RCC 7860 (cell line): ENCODE measurements around the gene OTULIN.
A peak's percentile ranks its signal among the peaks of the same experiment; 100 is the strongest.

ENCODE experiments used
- DNase-seq: peaks from one replicate; pipeline ENCODE4 v3.0.0-alpha.2; 2015; ENCODE audit warnings: low spot score
- FAIRE-seq: peaks from 2 replicates; lab custom pipeline; 2012; peaks lifted over from hg19 to GRCh38; lab: Jason Lieb, UNC

The OTULIN gene

GRCh38 chr5:14716755-14717752, 52.5 kb downstream of the OTULIN start:
- no peak for FAIRE-seq
- no peak for DNase-seq

GRCh38 chr5:14718778-14719177, 54.3 kb downstream of the OTULIN start:
- no peak for DNase-seq
- FAIRE-seq = no peak

- FAIRE-seq (no peak), DNase-seq (peak; percentile 34)
These were observed 55.9 kb downstream of the OTULIN start for GRCh38 chr5:14720236-14720923.

DNA sequence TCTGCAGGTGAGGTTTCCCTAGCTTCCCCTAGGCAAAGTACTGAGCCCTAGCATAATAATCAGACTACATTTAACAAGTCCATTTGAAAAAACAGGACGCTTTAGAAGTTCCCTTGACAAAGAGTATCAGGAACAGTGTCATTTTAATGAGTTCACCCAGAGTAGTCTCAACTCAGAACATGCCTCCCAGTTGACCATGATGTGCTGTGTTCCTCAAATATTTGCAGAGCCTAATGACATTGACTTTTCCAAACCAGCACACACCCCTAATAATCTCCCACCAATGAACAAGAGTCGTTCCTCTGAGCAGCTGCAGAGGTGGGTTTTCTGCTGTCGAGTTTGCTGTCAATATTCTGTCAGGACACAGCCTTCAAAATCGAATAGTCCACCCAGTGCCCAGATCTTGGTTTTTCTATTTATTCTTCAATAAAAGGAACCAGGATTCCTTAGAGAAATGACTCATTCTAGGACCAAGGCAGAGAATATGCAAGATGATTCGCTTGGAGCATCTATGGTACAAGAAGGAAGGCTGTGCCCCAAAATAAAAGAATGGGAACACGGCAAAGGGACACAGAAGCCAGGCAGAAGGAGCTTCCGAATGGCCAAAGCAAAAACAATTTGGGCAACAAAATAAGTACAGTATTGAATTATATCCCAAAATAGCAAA, 57.6 kb downstream of the OTULIN start:
- FAIRE-seq = no peak

GRCh38 chr5:14722923-14723322, 58.4 kb downstream of the OTULIN start:
- FAIRE-seq = no peak
- DNase-seq = no peak

More for the DNA sequence above, 57.6 kb downstream of the OTULIN start:
- DNase-seq = no peak

- FAIRE-seq = no peak
- no peak for DNase-seq
These were observed 59.2 kb downstream of the OTULIN start for GRCh38 chr5:14723701-14724132.

DNA sequence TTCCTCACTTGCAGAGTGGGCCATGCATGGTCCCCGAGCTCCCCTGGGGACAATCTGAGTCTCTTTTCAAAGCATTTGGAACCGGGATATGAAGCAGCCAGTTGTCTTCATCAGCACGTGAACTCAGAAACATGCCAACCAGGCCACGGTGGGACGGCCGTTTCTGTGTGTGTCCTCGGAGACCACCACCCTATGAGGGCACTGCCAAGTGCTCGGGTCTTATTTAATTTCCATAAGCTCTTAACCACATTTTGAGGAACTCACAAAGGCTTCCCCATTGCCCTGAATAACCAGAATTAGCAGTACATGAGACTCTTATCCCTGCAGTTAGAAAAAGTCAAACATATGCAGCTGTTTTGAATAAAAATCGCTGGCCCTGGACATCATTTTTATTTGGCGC, 60.1 kb downstream of the OTULIN start:
- FAIRE-seq (no peak), DNase-seq (no peak)

DNA sequence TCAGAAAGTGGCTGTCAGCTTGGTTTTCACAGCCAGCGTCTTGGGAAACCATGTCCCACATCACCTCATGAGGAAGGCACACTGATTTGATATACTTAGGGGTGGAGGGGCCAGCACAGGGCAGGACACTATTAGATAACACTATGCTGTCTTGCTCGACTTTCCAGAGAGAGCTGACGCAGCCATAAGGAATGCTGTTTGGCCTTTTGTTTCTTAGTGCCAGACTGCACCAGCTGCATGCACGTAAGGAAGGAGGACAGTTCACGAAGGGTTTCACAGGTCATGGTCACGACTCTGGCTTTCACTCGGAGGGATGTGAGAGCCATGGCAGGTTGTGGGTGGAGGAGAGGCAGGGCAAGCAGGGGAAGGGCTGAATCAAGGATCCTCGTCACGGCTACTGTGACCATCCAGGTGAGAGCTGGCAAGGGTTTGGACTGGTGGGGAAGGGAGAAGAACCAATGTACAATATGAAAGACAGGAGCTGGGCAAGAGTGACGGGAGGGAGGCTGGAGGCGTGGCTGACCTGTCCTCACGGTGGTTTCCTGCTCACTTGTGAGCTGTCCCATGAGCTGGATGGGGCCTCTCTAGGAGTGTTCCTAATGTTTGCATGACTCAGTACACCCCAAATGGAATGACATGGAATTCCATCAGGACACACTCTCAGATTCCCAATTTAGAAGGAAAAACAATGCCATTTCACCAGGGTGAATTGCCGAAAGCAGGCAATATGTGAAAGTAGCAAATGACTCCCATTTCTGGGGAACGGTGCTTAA, 61.7 kb downstream of the OTULIN start:
- FAIRE-seq (no peak), DNase-seq (no peak)

- DNase-seq = peak; percentile 66
- FAIRE-seq = peak; percentile 75
These were observed 62.9 kb downstream of the OTULIN start for GRCh38 chr5:14727428-14727865.

GRCh38 chr5:14727928-14728458, 63.5 kb downstream of the OTULIN start:
- FAIRE-seq (no peak), DNase-seq (no peak)

- DNase-seq (no peak), FAIRE-seq (no peak)
These were observed 64.0 kb downstream of the OTULIN start for GRCh38 chr5:14728459-14728938.

- DNase-seq = no peak
- no peak for FAIRE-seq
These were observed 65.2 kb downstream of the OTULIN start for GRCh38 chr5:14729448-14730385.

DNA sequence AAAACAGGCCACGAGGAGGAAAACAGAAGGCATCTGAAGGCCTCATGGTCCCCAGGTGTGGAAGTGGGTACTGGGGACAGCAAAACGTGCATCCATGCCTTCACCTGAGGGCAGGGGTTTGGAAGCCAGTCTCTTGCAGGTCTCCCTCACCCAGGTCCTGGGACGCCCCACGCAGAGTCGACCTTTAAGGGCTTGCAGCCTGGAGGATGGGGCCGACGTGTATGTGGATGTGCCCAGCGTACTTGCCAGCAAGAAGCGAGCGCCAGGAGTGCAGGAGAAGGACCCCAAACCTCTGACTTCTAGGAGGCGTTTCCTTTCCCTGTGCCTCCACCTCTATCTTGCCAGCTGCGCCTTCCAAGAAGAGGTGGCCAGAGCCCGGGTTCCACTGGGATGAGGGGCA, 65.9 kb downstream of the OTULIN start:
- FAIRE-seq (no peak), DNase-seq (no peak)

GRCh38 chr5:14730881-14731280, 66.4 kb downstream of the OTULIN start:
- DNase-seq (no peak), FAIRE-seq (no peak)

- DNase-seq (no peak), FAIRE-seq (no peak)
These were observed 68.5 kb downstream of the OTULIN start for GRCh38 chr5:14732991-14733390.

DNA sequence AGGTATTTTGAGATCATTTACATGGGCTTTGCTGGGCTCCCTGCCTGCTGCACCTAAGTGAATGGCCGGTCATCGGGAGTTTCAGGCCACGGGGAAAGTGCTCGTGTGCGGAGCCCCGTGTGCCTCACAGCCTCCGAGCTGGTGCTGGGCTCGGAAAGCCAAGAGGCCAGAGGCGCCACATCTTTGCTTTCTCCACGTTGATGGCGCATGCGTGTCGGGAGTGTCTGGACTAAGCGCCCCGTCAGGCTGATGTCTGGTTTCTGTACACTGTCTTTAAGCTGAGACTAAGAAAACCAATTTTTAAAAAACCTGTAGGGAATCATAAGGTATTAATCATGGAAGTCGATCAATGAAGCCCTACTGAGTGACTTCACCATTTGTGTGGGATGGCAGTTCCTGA, 69.1 kb downstream of the OTULIN start:
- DNase-seq (no peak), FAIRE-seq (no peak)

- DNase-seq (no peak), FAIRE-seq (no peak)
These were observed 69.9 kb downstream of the OTULIN start for GRCh38 chr5:14734396-14734795.

- DNase-seq (no peak), FAIRE-seq (no peak)
These were observed 71.4 kb downstream of the OTULIN start for GRCh38 chr5:14735944-14736343.

- FAIRE-seq (no peak), DNase-seq (no peak)
These were observed 72.8 kb downstream of the OTULIN start for GRCh38 chr5:14737291-14737690.
